ENCODE measurements around the gene IGF2BP3.

IGF2BP3 gene

DNA sequence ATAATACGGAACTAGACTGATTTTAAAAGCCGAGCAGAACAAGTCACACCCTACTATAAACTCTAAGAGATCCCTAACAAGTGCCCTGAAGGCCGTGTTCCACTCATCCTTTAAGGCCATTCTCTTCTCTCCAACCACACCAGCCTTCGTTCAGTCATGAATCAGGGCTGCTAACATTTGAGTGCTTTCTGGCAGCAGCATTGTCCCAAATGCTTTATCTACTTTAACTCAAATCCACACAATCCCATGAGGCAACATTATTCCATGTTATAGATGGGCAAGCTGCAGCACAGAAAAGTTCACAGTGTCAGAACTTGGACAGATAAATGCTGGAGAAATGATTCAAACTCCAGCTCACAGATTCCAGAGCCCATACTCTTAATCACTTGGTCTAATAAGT lies 97.7 kb downstream of the IGF2BP3 start:
- no peak for DNase-seq

- no peak for DNase-seq
These were observed 98.6 kb downstream of the IGF2BP3 start for GRCh38 chr7:23371654-23372053.

GRCh38 chr7:23369695-23370404 lies 100.4 kb downstream of the IGF2BP3 start:
- DNase-seq = no peak

GRCh38 chr7:23369100-23369499 lies 101.2 kb downstream of the IGF2BP3 start:
- no peak for DNase-seq

GRCh38 chr7:23358152-23358674 lies 112.1 kb downstream of the IGF2BP3 start:
- DNase-seq = no peak

GRCh38 chr7:23357190-23358093 lies 112.8 kb downstream of the IGF2BP3 start:
- DNase-seq = no peak

DNA sequence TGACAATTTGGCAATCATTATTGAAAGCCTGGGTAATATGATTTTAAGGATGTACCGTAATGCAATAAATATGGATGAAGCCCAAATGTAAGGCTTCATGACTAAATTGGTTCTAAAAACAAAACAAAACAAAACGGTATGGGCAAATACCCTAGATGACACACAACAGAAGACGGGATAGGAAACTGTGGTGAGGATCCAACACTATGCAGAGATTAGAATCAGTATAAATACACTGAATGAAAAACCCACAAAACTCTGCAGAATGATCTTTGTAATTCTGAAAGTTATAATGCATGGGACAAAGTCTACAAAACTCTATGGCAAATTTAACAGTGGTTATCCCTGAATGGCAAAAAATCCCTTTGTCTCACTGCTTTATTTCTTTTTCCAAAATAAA lies 113.6 kb downstream of the IGF2BP3 start:
- no peak for DNase-seq

DNA sequence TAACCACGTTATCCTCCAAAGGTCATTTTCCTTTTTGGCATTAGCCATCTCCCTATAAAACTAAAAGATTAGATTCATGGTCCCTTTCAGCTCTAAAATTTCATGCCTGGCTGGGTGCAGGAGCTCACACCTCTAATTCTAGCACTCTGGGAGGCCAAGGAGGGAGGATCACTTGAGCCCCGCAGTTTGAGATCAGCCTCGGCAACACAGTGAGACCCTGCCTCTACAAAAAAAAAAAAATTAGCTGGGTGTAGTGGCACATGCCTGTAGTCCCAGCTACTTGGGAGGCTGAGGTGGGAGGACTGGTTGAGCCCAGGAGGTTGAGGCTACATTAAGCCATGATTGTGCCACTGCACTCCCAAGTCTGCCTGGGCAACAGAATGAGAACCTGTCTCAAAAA lies 114.1 kb downstream of the IGF2BP3 start:
- no peak for DNase-seq

GRCh38 chr7:23353172-23353571 lies 117.1 kb downstream of the IGF2BP3 start:
- DNase-seq = no peak

DNA sequence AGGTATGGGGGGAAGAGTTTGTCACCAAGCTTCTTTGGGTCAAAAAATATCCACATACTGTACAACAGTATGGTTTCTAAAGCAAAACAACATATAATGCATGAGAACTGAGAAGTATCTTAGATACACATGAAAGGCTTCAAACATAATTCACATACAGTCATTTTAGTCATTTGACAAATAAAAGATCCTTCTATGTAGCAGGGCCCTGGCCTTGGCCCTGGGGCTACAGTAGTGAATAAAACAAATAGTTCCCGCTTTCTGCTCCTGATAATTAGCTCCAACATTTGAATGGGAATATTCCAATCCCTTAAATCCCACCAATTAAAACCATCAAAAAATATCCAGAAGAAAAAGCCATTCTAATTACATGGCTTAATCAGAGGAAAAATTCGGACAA lies 119.8 kb downstream of the IGF2BP3 start:
- no peak for DNase-seq

DNA sequence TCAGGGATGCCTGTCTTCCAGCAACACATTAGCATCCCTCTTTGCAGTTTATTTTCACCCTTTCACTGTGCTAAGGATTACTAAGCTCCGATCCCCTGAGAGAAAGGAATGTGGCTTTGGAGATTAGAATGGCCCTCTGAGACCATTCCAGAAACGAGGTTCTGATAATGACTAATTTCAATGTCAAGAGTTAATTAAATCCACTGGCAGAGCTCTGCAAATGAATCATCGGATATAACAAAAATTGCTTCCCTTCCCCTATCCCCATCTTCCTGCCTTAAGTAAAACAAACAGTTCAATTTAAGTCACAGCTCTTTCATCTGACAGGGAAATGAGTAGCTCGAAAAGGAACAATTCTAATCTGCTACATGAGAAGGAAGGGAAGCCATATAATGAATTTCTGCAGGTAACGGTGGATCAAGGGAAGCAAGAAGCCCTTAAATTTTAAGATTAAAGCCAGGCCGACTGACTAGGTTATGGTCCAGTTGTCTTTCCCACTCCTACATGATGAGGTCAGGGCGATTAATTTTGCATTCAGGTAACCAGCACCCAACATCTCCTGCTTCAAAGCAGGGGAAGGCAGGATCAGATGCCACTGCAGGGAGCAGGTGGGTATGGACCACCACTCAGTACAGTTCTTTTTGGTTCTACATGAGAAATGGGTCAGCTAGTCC lies 120.7 kb downstream of the IGF2BP3 start:
- no peak for DNase-seq

GRCh38 chr7:23347682-23348180 lies 122.6 kb downstream of the IGF2BP3 start:
- DNase-seq = no peak

GRCh38 chr7:23347033-23347681 lies 123.1 kb downstream of the IGF2BP3 start:
- no peak for DNase-seq

DNA sequence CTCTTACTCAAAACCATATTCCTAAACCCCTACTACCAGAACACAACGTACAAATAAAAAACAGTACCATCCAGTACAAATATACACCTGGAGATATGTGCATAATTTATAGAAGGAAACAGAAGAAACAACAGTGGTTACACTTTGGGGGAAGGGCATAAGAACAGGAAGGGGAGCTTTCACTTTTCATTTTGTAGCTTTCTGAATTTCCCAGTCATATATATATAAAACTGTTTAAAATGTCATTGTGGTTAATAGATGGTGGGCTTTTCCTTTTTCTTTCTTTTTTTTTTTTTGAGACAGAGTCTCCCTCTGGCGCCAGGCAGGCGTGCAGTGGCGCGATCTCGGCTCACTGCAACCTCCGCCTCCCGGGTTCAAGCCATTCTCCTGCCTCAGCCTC lies 124.0 kb downstream of the IGF2BP3 start:
- no peak for DNase-seq

GRCh38 chr7:23345601-23346000 lies 124.7 kb downstream of the IGF2BP3 start:
- DNase-seq = no peak

- DNase-seq = no peak
These were observed 126.3 kb downstream of the IGF2BP3 start for GRCh38 chr7:23343806-23344475.

DNA sequence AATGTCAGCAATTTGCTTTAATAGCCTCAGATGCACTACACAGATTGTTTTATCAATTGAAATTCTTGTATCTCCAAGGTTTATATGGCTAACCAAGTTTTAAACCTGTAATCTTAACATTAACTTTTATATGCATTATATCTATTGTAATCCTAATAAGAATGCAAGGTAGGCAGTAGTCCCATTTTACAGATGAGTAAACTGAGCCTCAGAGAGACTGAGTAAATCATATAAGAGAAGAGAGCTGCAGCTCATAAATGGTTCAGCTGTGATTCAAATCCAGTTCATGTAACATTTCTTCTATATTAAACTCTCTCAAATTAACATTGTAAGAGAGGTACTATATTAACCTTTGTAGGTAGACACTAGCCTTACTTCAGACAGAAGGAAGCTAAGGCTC lies 127.2 kb downstream of the IGF2BP3 start:
- DNase-seq = no peak

- no peak for DNase-seq
These were observed 128.3 kb downstream of the IGF2BP3 start for GRCh38 chr7:23341846-23342598.

- DNase-seq = no peak
These were observed 131.4 kb downstream of the IGF2BP3 start for GRCh38 chr7:23338863-23339262.

DNA sequence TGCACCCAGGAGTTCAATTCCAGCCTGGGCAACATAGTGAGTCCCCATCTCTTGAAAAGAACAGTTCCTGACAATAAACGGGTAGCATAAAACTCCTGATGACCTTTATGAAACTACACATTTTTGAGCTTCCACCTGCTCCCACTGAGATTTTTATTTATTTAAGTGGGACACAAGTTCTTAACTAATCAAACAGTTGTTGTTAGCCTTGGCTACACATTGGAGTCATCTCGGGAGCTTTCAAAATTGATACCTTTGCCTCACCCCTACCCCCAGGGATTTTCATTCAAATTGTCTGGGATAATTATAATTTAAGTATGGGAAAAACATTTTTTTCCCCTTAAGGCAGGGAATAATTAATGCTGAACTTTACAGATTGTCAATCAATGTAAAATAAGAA lies 131.9 kb downstream of the IGF2BP3 start:
- no peak for DNase-seq

DNA sequence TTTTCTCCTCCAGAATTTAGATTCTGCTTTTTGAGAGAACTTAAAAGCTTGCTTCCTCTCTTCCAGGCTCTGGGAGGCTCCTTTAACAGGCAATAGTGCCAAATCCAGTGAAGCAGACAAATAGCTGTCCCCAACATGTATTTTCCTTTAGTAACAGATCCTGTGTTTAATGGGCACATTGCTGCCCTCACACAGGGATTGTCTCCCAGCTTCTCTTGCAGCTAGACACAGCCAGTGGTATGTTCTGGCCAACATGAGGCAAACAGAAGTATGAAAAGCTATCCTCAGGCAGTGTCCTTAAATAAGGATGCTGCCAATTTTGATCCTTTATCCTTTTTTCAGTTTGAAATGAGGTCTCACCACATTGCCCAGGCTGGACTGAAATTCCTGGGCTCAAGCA lies 132.9 kb downstream of the IGF2BP3 start:
- no peak for DNase-seq

Measured in T-helper 9 cell (primary cell).